LNCAP (cell line): ENCODE results near the gene ALX1.

Source experiments
- CTCF ChIP-seq: fragments of 450-650 bp; IDR thresholded peaks from 2 replicates; pipeline ENCODE4 v1.5.1; 2017; ENCODE audit warnings: mild to moderate bottlenecking

The ALX1 gene

GRCh38 chr12:85279449-85280164, 413 bp upstream of the ALX1 start:
- no peak for TF ChIP-seq CTCF

GRCh38 chr12:85280984-85281630, 1.1 kb downstream of the ALX1 start:
- no peak for TF ChIP-seq CTCF

GRCh38 chr12:85281636-85282312, 1.8 kb downstream of the ALX1 start:
- no peak for TF ChIP-seq CTCF

- TF ChIP-seq CTCF = no peak
Observed at GRCh38 chr12:85283560-85283959, 3.5 kb downstream of the ALX1 start.

GRCh38 chr12:85296362-85296761, 16.3 kb downstream of the ALX1 start:
- no peak for TF ChIP-seq CTCF

GRCh38 chr12:85299053-85299452, 19.0 kb downstream of the ALX1 start:
- TF ChIP-seq CTCF = no peak

GRCh38 chr12:85301051-85301450, 21.0 kb downstream of the ALX1 start:
- no peak for TF ChIP-seq CTCF
